Measurements from ENCODE around the gene FAAP20.

FAAP20 gene

GRCh38 chr1:2210084-2210653, 15.6 kb upstream of the FAAP20 start:
- no peak for DNase-seq

GRCh38 chr1:2209400-2210083, 15.0 kb upstream of the FAAP20 start:
- no peak for DNase-seq

GRCh38 chr1:2208309-2209239, 14.0 kb upstream of the FAAP20 start:
- DNase-seq = no peak

GRCh38 chr1:2206813-2207487, 12.4 kb upstream of the FAAP20 start:
- DNase-seq = no peak

- peak; percentile 80 for DNase-seq
Measured at GRCh38 chr1:2205191-2205952, 10.8 kb upstream of the FAAP20 start.

- DNase-seq = peak; percentile 72
Measured at GRCh38 chr1:2204415-2205190, 10.0 kb upstream of the FAAP20 start.

- DNase-seq = no peak
Measured at GRCh38 chr1:2203671-2204414, 9.3 kb upstream of the FAAP20 start.

- DNase-seq = no peak
Measured at GRCh38 chr1:2202843-2203601, 8.4 kb upstream of the FAAP20 start.

GRCh38 chr1:2202008-2202575, 7.5 kb upstream of the FAAP20 start:
- no peak for DNase-seq

GRCh38 chr1:2201062-2201461, 6.5 kb upstream of the FAAP20 start:
- DNase-seq = no peak

GRCh38 chr1:2200308-2200943, 5.9 kb upstream of the FAAP20 start:
- no peak for DNase-seq

- peak; percentile 89 for DNase-seq
Measured at GRCh38 chr1:2199042-2199810, 4.7 kb upstream of the FAAP20 start.

- DNase-seq = no peak
Measured at GRCh38 chr1:2198571-2198970, 4.0 kb upstream of the FAAP20 start.

- no peak for DNase-seq
Measured at GRCh38 chr1:2197707-2198165, 3.2 kb upstream of the FAAP20 start.

GRCh38 chr1:2196901-2197638, 2.5 kb upstream of the FAAP20 start:
- no peak for DNase-seq

- DNase-seq = no peak
Measured at GRCh38 chr1:2195785-2196184, 1.2 kb upstream of the FAAP20 start.

- DNase-seq = peak; percentile 90
Measured at GRCh38 chr1:2194898-2195673, 514 bp upstream of the FAAP20 start.
